HG03097 (cell line): ENCODE measurements around the gene DDX56.
"Not testable (repeated sequence)": the region's sequence is repeated elsewhere in the genome, so short reads cannot be mapped to it uniquely, and the experiment has no call there.

Experiments
- ATAC-seq: cut with Tn5 transposase; IDR thresholded peaks from one replicate; pipeline ENCODE4 v1.9.1; 2021; ENCODE audit not compliant: unreplicated experiment, low FRiP score

DDX56 gene

GRCh38 chr7:44565097-44565794 lies 8.5 kb downstream of the DDX56 start:
- ATAC-seq: no peak

GRCh38 chr7:44564606-44565005 lies 9.1 kb downstream of the DDX56 start:
- ATAC-seq: no peak

GRCh38 chr7:44563171-44563679 lies 10.5 kb downstream of the DDX56 start:
- ATAC-seq: no peak

- not testable (repeated sequence) for ATAC-seq
Observed at GRCh38 chr7:44562622-44562962, 11.1 kb downstream of the DDX56 start.

GRCh38 chr7:44561962-44562621 lies 11.6 kb downstream of the DDX56 start:
- no peak for ATAC-seq

- ATAC-seq: no peak
Observed at GRCh38 chr7:44561481-44561880, 12.2 kb downstream of the DDX56 start.

GRCh38 chr7:44559485-44559884 lies 14.2 kb downstream of the DDX56 start:
- no peak for ATAC-seq

- no peak for ATAC-seq
Observed at GRCh38 chr7:44557485-44557884, 16.2 kb downstream of the DDX56 start.

GRCh38 chr7:44555350-44555749 lies 18.4 kb downstream of the DDX56 start:
- ATAC-seq: no peak

- not testable (repeated sequence) for ATAC-seq
Observed at GRCh38 chr7:44552473-44553005, 21.2 kb downstream of the DDX56 start.

- ATAC-seq: no peak
Observed at GRCh38 chr7:44549457-44549856, 24.3 kb downstream of the DDX56 start.

GRCh38 chr7:44548893-44549292 lies 24.8 kb downstream of the DDX56 start:
- no peak for ATAC-seq

GRCh38 chr7:44547536-44548231 lies 26.0 kb downstream of the DDX56 start:
- ATAC-seq: no peak

GRCh38 chr7:44541876-44542610 lies 31.7 kb downstream of the DDX56 start:
- no peak for ATAC-seq

GRCh38 chr7:44541028-44541869 lies 32.5 kb downstream of the DDX56 start, which contains the start of gene NPC1L1:
Gene NPC1L1 (minus strand): TSS chr7:44541330. CDS start chr7:44541259, 71 bp downstream.
- no peak for ATAC-seq

- no peak for ATAC-seq
Observed at GRCh38 chr7:44540592-44541027, 33.1 kb downstream of the DDX56 start.

- no peak for ATAC-seq
Observed at GRCh38 chr7:44539669-44540506, 33.8 kb downstream of the DDX56 start.

- no peak for ATAC-seq
Observed at GRCh38 chr7:44538798-44539668, 34.7 kb downstream of the DDX56 start.
